T-helper 1 cell (primary cell): Measurements from ENCODE around the gene MRPS12.

Experiments
- DNase-seq, 5 donors: peaks; one replicate each; pipeline ENCODE4 v3.0.0-alpha.2; 2012 to 2020

Gene MRPS12

GRCh38 chr19:38911388-38912001 lies 19.2 kb upstream of the MRPS12 start:
- DNase-seq, result no peak

DNA sequence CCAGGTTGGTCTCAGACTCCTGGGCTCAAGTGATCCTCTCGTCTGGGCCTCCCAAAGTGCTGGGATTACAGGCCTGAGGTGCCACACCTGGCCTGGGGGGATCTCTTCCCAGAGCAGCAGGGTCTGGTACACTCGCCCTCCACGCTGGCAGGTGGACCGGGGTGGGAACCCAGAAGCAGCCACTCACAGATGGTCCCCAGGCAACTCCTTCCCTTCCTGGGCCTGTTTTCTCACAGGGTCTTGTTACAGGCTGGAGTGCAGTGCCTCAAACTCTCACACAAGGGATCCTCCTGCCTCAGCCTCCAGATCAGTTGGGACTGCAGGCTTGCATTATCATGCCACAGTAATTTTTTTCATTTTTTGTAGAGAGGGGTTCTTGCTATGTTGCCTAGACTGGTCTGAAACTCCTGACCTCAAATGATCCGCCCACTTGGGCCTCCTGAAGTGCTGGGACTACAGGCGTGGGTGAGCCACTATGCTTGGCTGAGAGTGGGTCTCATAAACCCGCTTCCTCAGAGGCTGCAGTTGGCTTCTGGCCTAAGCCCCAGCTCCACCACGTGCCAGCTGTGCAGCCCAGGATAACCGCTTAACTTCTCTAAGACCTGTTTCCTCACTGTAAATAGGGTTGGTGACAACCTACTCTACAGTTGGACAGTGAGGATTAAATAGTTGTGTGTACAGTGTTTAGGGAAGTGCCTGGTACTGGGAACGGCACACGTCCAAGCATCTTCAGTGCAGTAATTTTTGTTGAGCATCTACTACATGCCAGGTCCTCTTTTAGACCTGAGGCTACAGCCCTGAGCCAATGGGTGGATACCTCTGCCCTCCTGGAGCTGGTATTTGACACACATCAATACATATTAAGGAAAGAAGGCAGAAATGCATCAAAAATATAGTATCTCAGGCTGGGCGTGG lies 17.9 kb upstream of the MRPS12 start:
- no peak for DNase-seq

- DNase-seq, result no peak
Observed at GRCh38 chr19:38913958-38914357, 16.8 kb upstream of the MRPS12 start.

GRCh38 chr19:38915329-38916321 lies 15.1 kb upstream of the MRPS12 start:
- DNase-seq, result no peak

- no peak for DNase-seq
Observed at GRCh38 chr19:38917516-38917915, 13.2 kb upstream of the MRPS12 start.

GRCh38 chr19:38917921-38918491 lies 12.7 kb upstream of the MRPS12 start:
- DNase-seq, result no peak

DNA sequence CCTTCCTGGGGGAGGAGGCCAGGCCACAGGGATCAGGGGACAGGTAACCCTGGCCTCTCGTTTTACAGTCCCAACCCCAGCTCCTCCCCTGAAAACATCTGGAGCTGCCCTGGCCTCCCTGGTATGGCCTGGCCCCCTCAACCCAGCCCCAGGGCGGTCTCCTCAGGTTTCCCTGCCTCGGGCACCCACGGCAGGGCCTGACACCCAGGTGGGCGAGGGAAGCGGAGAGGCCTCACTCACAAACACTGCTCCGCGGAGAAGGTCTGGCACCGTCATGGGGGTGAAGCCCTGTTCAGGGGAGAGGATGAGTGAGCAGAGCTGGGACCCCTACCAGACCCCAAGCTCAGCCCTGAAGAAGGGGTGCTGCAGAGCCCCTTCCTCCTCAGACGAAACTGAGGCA lies 12.2 kb upstream of the MRPS12 start:
- DNase-seq, result no peak

GRCh38 chr19:38919837-38920601 lies 10.7 kb upstream of the MRPS12 start:
- DNase-seq, result no peak

- DNase-seq, result no peak
Observed at GRCh38 chr19:38920602-38921419, 9.9 kb upstream of the MRPS12 start.

DNA sequence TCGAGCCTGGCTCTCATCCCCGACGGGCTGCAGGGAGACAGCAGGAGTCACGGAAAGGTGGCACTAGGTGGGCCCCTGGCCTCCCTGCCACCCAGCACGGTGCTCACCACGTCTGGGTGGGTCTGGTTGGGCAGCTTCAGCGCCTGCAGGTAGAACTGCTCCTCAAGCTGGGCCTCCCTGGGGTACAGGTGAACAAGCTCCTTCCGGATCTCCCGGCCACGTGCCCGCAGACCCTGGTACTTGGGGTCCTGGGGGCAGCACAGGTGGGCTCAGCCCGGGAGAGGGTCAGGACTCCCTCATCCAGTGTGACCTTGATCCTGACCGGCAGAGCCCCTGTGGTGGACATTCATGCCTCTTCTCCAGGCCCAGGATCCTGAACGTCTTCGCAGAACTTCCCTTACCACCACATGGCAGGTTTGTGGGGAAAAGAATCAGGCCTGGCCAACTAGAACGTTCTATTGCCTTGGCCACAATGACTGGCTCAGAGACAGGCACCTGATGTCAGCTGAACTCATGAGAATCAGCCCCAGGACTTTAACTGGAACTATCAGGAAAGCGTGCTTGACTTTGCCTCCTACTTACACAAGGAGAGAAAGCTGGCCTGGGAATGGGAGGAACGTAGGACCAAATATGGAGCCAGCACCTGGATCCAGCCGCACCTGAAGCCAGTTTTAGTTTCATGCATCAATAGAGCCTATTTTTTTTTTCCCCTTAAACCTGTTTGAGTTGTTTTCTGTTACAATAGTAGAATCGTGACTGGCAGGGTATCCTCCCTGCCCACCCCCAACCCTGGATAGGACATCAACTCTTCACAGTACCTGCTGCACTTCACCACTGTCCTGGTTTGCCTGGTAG lies 9.1 kb upstream of the MRPS12 start:
- no peak for DNase-seq

DNA sequence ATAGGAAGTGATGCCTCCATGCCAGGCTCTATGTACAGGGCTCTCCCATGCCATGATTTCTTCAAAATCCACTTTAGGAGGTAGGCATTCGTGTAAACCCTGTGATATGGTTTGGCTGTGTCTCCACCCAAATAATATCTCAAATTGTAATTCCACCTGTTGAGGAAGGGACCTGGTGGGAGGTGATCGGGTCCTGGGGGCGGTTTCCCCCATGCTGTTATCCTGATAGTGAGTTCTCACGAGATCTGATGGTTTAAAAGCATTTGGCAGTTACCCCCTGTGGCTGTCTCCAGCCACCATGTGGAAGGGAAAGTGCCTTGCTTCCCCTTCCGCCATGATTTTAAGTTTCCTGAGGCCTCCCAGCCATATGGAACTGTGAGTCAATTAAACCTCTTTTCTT lies 8.3 kb upstream of the MRPS12 start:
- DNase-seq, result no peak

- no peak for DNase-seq
Observed at GRCh38 chr19:38924388-38924787, 6.4 kb upstream of the MRPS12 start.

DNA sequence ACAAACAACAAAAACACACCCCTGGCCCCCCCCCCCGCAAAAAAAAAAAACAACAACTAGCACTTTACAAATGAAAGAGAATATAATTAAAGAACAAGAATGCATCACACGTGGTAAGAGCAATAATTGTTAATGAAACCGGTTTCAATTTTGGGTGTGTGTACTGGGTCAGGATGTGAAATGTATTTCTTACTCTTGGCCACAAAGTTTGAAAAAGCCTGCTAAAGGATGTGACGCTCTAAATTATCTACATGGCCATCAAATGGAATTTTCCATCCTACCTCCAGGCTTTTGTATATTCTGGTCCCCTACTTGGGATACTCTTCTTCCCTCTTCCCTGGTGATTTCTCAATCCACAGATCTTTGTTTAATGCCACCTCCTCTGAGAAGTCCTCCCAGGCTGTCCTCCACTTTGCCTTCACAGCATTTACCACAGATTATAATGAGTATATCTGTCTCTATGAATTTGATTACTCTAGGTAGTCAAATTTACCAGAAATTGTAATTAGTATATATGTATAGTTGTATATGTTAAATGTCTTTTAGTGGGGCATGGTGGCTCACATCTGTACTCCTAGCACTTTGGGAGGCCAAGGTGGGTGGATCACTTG lies 2.2 kb upstream of the MRPS12 start:
- DNase-seq, result peak in 1 of 5 donors; percentile 40

DNA sequence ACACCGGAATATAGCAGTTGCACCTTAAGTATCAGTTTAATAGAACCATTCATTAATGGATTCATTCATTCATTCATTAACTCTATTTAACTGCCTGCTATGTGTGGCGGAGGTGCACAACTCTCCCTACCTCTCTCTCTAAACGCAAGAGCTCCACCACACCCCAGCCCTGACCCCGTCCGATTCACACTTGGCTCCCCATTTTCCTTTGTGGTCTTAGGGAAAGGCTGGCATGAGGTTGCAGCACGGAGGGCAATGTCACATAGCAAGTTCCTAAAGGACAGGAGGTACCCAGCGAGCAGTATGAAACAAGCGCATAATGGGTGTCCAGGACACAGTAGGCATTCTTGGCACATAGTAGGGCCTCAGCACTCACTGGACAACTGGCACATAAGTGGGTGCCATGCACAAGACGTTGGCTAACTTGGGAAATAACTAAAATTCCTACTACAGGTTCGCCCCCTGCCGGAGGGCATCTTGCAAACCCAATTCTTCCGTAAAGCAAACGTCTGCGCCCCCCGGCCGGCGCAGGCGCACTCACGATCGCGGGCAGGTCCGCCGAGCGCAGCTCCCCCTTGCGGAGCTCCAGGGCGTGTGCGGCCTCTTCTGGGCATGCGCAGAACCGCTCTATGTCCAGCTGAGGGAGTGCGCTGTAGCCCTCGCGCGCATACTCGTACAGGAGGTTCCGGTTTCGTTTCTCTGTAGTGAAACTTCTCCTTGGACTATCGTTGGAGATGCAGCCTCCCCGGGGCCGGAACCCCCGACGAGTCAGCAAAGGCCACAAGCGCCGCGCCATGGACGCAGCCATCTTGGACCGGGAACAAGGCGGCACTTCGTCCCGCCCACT lies 592 bp upstream of the MRPS12 start, which contains the start of gene SARS2:
Gene SARS2 (minus strand): TSS at position 835 of the 847 bp plus-strand sequence. CDS start 27 bp downstream, at position 808.
- peak; percentile 86 to 96 (median 89) for DNase-seq

GRCh38 chr19:38931521-38931793 lies 713 bp downstream of the MRPS12 start:
- DNase-seq, result no peak

GRCh38 chr19:38932425-38933179 lies 1.9 kb downstream of the MRPS12 start:
- DNase-seq, result peak in 2 of 5 donors; percentile 30 to 54

DNA sequence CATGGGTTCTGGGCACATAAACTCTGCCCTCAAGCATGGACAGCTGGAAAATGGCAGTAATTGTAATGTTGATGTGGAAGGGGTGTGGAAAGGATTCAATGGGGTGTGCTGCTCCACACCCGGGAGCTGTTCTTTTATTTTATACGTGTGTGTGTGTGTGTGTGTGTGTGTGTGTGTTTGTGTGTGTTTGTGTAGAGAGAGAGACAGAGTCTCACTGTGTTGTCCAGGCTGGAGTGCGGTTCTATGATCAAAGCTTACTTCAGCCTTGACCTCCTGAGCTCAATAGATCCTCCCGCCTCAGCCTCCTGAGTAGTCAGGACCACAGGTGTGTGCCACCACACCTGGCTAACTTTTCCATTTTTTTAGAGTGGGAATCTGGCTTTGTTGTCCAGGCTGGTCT lies 2.8 kb downstream of the MRPS12 start:
- DNase-seq, result no peak

GRCh38 chr19:38939957-38940356 lies 9.2 kb downstream of the MRPS12 start:
- DNase-seq, result no peak
